ENCODE measurements around the gene POU5F1. TPM values are rescaled to one million over a fixed set of nuclear protein-coding genes. Genes with fewer than 3 reads are reported as not detected.

POU5F1 gene
- total RNA-seq, 1 donor from 2014 or later = not detected

- Mint-ChIP-seq H3K4me1 (peaks cover 27% of the 10 kb centered on the region), H3K27ac (ENCODE audit: unreplicated experiment) (no peak overlapping the region), H3K9me3 (no peaks in the 10 kb centered on the region), H3K36me3 (ENCODE audit: low read depth) (no peaks in the 10 kb centered on the region), H3K4me3 (no peak overlapping the region), H3K27me3 (ENCODE audit: low read depth) (no peaks in the 10 kb centered on the region)
- TF ChIP-seq CTCF (conservative IDR thresholded peaks at IDR 0.05) = no peak
- DNase-seq (ENCODE audit: low read depth, low spot score) = no peak
Measured at GRCh38 chr6:31209137-31209536, 38.7 kb upstream of the POU5F1 start.

DNA sequence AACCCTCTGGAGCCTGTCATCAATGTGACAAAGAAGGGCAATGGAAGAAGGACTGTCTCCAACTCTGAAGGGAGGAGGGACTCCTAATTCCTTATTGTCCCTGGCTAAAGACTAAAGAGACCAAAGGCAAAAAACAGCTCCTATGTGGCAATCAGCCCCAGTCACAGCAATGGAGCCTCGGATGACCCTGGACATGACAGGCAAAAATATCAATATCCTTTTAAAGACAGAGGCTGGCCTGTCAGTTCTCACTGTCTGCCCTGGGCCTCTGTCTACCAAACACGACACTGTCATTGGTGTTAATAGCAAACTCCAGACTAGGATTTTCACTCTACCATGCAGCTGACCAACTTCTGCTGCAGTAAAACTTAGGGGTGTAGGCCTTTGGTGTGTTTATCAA lies 38.0 kb upstream of the POU5F1 start:
- H3K4me3 Mint-ChIP-seq = no peak overlapping the region
- peaks cover 31% of the 10 kb centered on the region for H3K4me1 Mint-ChIP-seq
- no peaks in the 10 kb centered on the region for H3K36me3 Mint-ChIP-seq (ENCODE audit: low read depth)
- no peak overlapping the region for H3K27ac Mint-ChIP-seq (ENCODE audit: unreplicated experiment)
- H3K9me3 Mint-ChIP-seq = no peaks in the 10 kb centered on the region
- H3K27me3 Mint-ChIP-seq (ENCODE audit: low read depth) = no peaks in the 10 kb centered on the region
- TF ChIP-seq CTCF (conservative IDR thresholded peaks at IDR 0.05) = no peak
- no peak for DNase-seq (ENCODE audit: low read depth, low spot score)

DNA sequence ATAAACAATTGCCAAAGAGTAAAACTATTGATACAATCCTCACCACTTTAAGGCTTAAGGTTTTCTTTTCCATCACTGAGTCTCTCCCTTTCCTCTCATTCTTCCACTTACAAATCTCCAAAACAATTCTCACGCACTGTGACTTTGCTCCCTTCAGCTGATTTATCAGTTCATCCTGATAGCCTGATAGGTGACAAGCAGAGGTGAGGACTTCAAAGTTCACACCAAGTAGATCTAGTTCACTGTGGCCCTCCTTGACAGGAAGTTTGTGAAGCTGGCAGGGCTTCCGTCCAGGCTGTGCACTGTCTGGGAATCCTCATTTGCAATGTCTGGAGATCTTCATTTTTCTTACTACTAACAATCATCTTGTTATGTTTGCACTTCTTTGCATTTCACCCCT lies 35.2 kb upstream of the POU5F1 start:
- no peak overlapping the region for H3K27ac Mint-ChIP-seq (ENCODE audit: unreplicated experiment)
- TF ChIP-seq CTCF (conservative IDR thresholded peaks at IDR 0.05) = no peak
- H3K4me1 Mint-ChIP-seq = peaks cover 32% of the 10 kb centered on the region
- no peak overlapping the region for H3K4me3 Mint-ChIP-seq
- H3K27me3 Mint-ChIP-seq (ENCODE audit: low read depth) = no peaks in the 10 kb centered on the region
- DNase-seq (ENCODE audit: low read depth, low spot score) = no peak
- H3K36me3 Mint-ChIP-seq (ENCODE audit: low read depth) = no peaks in the 10 kb centered on the region
- H3K9me3 Mint-ChIP-seq = peaks cover 3% of the 10 kb centered on the region

DNA sequence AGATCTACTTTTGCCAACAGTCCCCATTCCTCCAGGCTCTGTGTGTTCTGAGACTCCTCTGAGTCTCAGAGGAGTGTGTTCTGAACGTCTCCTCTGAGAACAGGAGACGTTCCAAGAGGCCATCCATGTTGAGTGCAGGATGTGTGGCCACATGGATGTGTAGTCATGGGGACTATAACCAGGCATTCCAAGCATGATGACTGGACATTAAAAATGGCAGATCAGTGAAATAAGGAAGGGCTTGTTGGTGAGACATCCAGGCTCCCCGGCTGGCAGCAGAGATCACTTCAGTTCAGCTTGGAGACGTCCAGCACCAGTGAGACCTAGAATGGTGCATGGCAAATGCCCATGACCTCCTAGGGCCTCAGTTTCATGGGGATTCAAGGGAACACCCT lies 34.3 kb upstream of the POU5F1 start:
- Mint-ChIP-seq H3K27ac (ENCODE audit: unreplicated experiment) (no peak overlapping the region), H3K4me3 (no peak overlapping the region), H3K9me3 (peaks cover 3% of the 10 kb centered on the region), H3K27me3 (ENCODE audit: low read depth) (no peaks in the 10 kb centered on the region), H3K4me1 (peaks cover 29% of the 10 kb centered on the region), H3K36me3 (ENCODE audit: low read depth) (no peaks in the 10 kb centered on the region)
- TF ChIP-seq CTCF (conservative IDR thresholded peaks at IDR 0.05) = no peak
- no peak for DNase-seq (ENCODE audit: low read depth, low spot score)

DNA sequence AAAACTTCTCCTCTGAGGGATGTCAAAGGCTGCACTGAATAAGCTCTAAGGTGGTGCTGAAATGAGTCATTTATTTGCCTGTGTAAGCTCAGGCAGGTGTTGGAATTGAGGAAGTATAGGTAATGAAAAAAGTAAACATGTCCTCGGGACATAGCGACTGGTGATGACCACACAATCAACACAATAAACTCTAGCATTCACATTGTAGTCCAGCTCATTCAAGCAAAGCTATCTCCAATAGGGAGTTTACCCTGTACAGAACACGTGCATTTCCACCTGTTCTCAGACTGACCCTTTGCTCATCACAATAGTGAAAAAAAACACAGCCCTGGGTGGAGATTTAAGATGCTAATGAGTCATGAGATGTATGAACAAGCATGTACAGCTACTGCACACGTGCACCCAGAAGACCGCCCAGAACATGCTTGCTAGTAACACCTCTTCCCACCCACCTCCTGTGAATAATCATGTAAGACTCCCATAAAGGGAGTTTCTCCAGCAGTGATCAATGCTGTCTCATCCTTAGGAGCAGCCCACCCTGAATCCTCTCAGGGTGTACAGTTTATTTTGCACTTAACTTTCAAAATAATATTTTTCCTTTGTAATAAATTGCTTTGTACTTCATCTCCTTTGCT lies 33.0 kb upstream of the POU5F1 start:
- no peak overlapping the region for H3K27ac Mint-ChIP-seq (ENCODE audit: unreplicated experiment)
- H3K27me3 Mint-ChIP-seq (ENCODE audit: low read depth) = no peaks in the 10 kb centered on the region
- H3K9me3 Mint-ChIP-seq = peaks cover 3% of the 10 kb centered on the region
- peak overlapping the region; percentile 59 for H3K4me3 Mint-ChIP-seq
- TF ChIP-seq CTCF (conservative IDR thresholded peaks at IDR 0.05) = no peak
- no peak for DNase-seq (ENCODE audit: low read depth, low spot score)
- no peaks in the 10 kb centered on the region for H3K36me3 Mint-ChIP-seq (ENCODE audit: low read depth)
- H3K4me1 Mint-ChIP-seq = peaks cover 24% of the 10 kb centered on the region

Data from neural crest cell (in vitro differentiated cells).